ENCODE data around the gene VPREB1.

- TF ChIP-seq POLR2A (IDR thresholded peaks at IDR 0.05) (no peak), CTCF (IDR thresholded peaks at IDR 0.05) (no peak)
Measured at GRCh38 chr22:22194931-22195264, 49.7 kb upstream of the VPREB1 start.

All from right lobe of liver (tissue), 4 donors.